NB4 (cell line): ENCODE data around the gene SSBP1.

Experiments used
- CTCF ChIP-seq: IDR thresholded peaks from one replicate; pipeline ENCODE4 v1.5.1; 2012; ENCODE audit warnings: low read depth, low read length
- MYC ChIP-seq: IDR thresholded peaks from 2 replicates; pipeline ENCODE4 v1.6.1; 2011; ENCODE audit warnings: low read depth, low read length
- POLR2A ChIP-seq: IDR thresholded peaks from 2 replicates; pipeline ENCODE4 v1.6.1; 2011; ENCODE audit warnings: mild to moderate bottlenecking; ENCODE audit not compliant: insufficient read length; ENCODE audit errors: extremely low read depth
- TF ChIP-seq, protein P1 (sequence below): IDR thresholded peaks from 2 replicates; pipeline ENCODE4 v1.6.1; 2011; ENCODE audit warnings: low read depth, low read length

DNA sequence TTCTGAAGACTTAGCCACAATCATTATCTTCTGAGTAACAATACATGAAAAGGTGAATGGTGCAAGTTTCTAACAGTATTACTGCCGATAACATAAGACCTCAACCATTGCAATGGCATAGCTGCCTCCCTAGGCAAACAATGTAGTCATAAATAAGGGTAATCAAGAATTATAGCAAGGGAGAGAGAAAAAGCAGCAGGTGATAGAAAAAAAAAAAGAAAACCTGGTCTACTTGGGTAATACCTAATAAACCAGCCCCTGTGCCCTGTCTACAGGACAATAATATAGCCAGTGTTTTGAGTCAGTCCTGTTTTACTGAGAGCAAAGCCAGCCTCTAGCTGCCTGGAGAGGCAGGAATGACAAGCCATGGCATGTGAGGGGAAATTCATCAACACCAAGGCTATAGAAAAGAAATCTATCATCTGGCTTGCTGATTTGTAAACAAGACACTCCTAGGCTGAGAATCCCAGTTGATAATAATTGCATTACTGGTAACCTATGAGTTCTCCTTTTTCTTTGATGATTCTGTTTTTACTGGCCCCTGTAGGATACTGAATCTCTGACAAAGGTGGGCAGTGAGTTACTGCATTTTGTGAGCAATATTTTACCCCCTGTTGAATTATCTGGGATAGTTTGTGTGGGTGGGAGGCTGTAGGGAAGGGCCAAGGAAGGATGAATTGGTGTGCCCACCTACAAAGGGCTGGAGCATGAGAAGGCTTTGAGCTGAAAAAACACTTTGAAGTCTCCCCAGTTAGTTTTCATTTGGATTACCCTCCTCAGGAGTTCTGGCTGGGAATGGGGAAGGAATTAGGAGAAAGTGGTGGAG lies 31.7 kb upstream of the SSBP1 start:
- TF ChIP-seq CTCF (no peak), POLR2A (no peak), MYC (no peak)
- TF ChIP-seq, protein P1, sequence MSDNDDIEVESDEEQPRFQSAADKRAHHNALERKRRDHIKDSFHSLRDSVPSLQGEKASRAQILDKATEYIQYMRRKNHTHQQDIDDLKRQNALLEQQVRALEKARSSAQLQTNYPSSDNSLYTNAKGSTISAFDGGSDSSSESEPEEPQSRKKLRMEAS = no peak
